ACC112 (cell line): ENCODE results near the gene WDR35.

ENCODE experiments used
- H2AFZ ChIP-seq: fragments of 200-600 bp; sonication (generic); one replicate; pipeline ENCODE4 v1.6.0; 2017; ENCODE audit warnings: antibody characterized with exemption, low read length; ENCODE audit not compliant: unreplicated experiment
- H3K27ac ChIP-seq: fragments of 200-600 bp; sonication (generic); 2 replicates; pipeline ENCODE4 v1.5.1; 2014; ENCODE audit warnings: low read depth, mild to moderate bottlenecking, antibody characterized with exemption, low read length, moderate library complexity
- H3K27me3 ChIP-seq: fragments of 200-600 bp; sonication (generic); 2 replicates; pipeline ENCODE4 v1.6.1; 2014; ENCODE audit warnings: mild to moderate bottlenecking, antibody characterized with exemption, low read length, moderate library complexity, mixed read lengths; ENCODE audit not compliant: insufficient read depth
- H3K36me3 ChIP-seq: fragments of 200-600 bp; sonication (generic); 2 replicates; pipeline ENCODE4 v1.6.1; 2016; ENCODE audit warnings: mild to moderate bottlenecking, antibody characterized with exemption, low read length, moderate library complexity, mixed read lengths; ENCODE audit not compliant: insufficient read depth
- H3K4me1 ChIP-seq: fragments of 200-600 bp; sonication (generic); one replicate; pipeline ENCODE4 v1.6.1; 2016; ENCODE audit warnings: low read length, mixed read lengths; ENCODE audit not compliant: insufficient read depth, unreplicated experiment, control insufficient read depth
- H3K4me3 ChIP-seq: fragments of 200-600 bp; sonication (generic); 2 replicates; pipeline ENCODE4 v1.5.1; 2014; ENCODE audit warnings: mild to moderate bottlenecking, low read depth, low read length
- H3K79me2 ChIP-seq: fragments of 200-600 bp; sonication (generic); one replicate; pipeline ENCODE4 v1.6.0; 2016; ENCODE audit warnings: low read length; ENCODE audit not compliant: control insufficient read depth, unreplicated experiment, insufficient read depth

Gene WDR35

DNA sequence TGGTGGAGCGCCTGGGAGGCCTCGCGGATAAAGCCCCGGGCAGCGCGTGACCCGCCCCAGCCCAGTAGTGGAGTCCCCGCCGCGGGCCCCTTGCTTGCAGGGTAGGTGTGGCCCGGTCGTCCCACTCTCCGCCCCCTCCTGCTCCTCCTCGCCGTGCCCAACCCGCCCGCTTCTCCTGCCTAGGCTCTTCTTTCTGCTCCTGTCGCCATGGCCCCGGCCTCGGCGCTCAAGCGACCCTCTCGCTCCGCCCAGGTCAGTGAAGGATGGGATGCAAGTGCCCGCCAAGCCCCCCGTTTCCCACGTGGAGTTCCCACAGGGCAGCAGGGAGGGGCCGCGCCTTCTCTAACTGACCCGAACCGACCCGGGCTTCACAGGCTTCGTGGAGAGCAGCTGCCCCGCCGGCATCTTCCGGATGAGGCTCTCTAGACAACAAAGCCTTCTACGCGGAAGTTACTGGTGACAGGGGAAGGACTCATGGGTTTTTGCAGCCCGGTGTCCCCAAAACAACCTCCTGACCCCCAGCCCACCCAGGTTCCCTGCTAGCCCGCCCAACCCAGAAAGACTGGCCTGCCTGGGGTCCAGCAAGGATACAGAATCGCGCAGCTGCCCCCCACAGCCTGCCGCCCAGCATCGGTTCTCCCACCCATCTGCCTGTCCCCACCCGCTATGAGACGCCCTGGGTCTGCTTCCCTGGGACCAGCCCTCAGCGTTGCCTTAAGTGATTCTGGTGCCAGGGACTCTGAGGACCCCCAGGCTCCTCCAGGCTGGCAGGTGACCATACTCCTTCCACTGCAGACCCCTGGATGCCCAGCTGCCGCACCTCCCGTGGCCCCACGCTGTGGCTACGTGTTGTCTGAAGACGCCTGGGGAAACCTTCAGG lies 121.0 kb downstream of the WDR35 start:
- Histone ChIP-seq H3K4me1 (no peaks in the 10 kb centered on the region), H3K4me3 (peak overlapping the region; percentile 81), H3K36me3 (no peaks in the 10 kb centered on the region; the same call in 1 of the 2 replicates), H2AFZ (peak overlapping the region; percentile 90), H3K27ac (no peak overlapping the region), H3K27me3 (no peaks in the 10 kb centered on the region), H3K79me2 (no peaks in the 10 kb centered on the region)

DNA sequence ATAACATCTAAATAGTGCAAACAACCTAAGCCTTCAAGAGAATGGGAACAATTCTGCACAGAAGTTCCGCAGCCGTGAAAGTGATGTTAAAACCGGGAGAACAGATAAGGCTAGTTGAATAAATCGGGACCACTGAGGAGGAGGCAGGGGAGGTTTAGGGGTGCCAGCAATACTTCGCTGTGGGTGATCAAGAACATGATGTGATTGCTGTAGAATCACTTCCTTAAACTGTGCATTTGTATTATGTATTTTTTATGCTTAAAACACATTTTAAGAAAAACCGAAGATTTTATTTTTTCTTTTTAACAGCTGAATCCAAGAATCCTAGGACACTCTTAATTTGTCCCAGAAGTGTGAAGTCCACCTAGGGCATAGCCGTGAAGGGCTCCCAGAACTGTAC lies 121.7 kb downstream of the WDR35 start:
- Histone ChIP-seq H3K4me3 (peak overlapping the region; percentile 81), H3K27ac (no peak overlapping the region), H2AFZ (peak overlapping the region; percentile 32), H3K4me1 (no peaks in the 10 kb centered on the region), H3K36me3 (no peaks in the 10 kb centered on the region; the same call in 1 of the 2 replicates), H3K27me3 (no peaks in the 10 kb centered on the region), H3K79me2 (no peaks in the 10 kb centered on the region)

DNA sequence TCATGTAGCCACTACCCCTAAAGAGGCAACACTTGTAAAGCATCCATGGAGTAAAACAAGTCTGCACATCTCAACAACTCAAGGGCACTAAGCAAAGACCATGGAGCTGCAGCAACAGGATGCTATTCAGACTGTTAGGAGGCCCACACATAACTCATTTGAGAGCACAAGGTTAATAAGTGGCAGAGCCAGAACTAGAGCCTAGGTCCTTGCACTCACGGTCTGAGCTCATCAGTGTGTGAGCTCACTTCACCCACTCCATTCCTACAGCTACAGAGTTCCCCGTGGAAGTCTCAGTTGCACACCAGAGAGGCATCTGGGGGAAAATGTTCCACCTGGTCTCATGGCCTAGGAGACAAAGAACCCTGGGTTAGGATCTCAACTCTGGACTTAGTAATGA lies 123.1 kb downstream of the WDR35 start:
- no peaks in the 10 kb centered on the region for H3K27me3 ChIP-seq
- no peak overlapping the region for H3K27ac ChIP-seq
- no peaks in the 10 kb centered on the region; the same call in 1 of the 2 replicates for H3K36me3 ChIP-seq

DNA sequence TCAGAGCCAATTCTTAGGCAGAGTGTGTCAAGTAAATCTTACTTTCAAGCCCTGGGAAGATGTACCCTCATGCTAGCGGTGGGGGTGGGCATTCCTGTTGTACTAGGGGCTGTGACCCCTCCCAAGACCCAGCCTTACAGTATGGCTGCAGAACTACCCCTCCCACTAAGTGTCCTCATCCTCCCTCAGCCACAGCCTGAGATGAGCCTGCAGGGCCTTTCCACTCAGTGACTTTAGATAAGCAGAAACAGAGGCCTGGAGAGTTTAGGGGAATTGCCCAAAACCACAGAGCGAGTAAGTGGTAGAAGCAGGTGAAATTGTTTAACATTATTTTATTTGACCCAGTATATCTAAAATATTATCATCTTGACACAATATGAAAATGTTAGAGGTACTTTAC lies 124.8 kb downstream of the WDR35 start:
- Histone ChIP-seq H3K4me1 (peaks cover 5% of the 10 kb centered on the region), H3K79me2 (no peaks in the 10 kb centered on the region), H3K27ac (no peak overlapping the region), H3K27me3 (no peaks in the 10 kb centered on the region), H3K36me3 (no peaks in the 10 kb centered on the region; the same call in 1 of the 2 replicates), H2AFZ (no peak overlapping the region), H3K4me3 (no peak overlapping the region)

More for the DNA sequence above, 123.1 kb downstream of the WDR35 start:
- H3K4me1 ChIP-seq = peaks cover 4% of the 10 kb centered on the region
- H3K4me3 ChIP-seq = no peak overlapping the region
- H3K79me2 ChIP-seq = no peaks in the 10 kb centered on the region
- H2AFZ ChIP-seq = no peak overlapping the region

DNA sequence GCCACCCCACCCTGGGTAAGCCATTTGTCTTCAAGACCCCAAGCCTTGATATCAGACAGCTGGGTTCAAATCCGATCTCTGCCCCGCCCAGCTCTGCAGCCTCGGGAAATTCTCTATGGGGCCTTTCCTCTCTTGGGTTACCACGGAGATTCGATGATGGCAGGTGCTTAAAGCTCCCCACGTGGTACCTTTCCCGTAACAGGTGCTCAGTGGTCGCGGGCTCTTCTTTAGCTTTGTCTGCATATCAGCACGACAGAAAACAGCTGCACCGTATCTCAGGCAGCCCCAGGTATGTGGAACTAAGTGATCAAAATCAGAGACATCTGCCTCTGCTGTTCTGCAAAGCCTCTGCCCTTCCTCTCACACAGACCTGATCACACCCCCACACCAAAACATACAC lies 125.5 kb downstream of the WDR35 start:
- Histone ChIP-seq H2AFZ (no peak overlapping the region), H3K27ac (no peak overlapping the region), H3K4me1 (peaks cover 5% of the 10 kb centered on the region), H3K27me3 (no peaks in the 10 kb centered on the region), H3K4me3 (no peak overlapping the region), H3K36me3 (no peaks in the 10 kb centered on the region), H3K79me2 (no peaks in the 10 kb centered on the region)

DNA sequence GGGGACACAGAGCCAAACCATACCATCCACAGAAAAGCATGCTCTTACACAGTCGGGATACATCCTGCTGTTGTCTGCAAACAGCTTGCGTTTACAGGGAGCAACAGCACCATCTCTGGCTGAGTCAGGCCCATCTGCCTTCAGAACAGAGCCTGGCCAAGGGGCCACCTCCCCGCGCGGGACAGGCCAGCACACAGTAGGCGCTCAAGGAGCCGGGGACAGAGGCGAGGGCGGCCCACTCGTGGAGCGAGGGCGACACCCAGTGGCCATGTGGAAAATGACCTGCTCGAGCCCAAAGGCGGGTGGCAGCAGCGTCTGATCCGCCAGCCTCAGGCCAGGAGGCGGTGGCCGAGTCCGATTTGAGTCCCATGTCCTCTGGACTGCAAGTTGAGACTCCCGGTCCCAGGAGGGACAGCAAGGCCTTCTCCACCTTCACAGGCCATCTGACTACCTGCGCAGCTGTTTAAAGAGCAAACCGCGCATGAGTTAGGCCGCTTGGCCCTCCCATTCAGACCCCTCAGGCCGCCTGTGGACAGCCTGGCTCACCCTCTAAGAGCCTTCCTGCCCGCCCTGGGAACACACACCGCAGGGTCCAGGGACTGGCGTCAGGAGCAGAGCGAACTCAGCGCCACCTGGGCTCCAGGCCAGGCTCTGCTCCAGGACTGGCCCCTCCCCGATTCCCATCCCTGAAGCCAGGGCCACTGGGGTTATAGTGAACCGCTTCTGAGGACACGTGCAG lies 126.4 kb downstream of the WDR35 start:
- Histone ChIP-seq H3K27me3 (no peaks in the 10 kb centered on the region), H3K27ac (no peak overlapping the region), H3K79me2 (no peaks in the 10 kb centered on the region), H2AFZ (peak overlapping the region; percentile 94), H3K4me1 (peaks cover 5% of the 10 kb centered on the region), H3K36me3 (no peaks in the 10 kb centered on the region), H3K4me3 (no peak overlapping the region)

DNA sequence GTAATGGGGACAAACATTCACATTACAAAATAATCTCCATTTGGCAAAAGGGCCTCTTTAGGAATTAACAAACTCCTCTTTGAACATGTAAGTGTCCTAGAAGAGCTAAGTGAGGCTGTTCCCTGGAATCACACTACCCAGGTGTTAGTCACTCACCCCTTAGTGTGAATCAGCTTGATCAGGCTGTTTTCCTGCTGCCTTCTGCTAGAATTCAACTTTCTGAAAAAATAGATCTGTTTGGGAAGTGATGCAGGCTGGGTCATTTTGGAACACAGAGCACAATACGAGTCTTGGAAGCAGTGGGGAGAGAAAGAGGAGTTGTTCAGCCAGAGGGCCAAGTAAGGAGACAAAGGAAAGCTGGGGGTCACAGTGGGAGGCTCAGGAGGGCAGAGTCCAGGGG lies 128.1 kb downstream of the WDR35 start:
- Histone ChIP-seq H3K27me3 (no peaks in the 10 kb centered on the region), H3K27ac (no peak overlapping the region), H3K4me1 (peaks cover 5% of the 10 kb centered on the region), H3K79me2 (no peaks in the 10 kb centered on the region), H3K36me3 (no peaks in the 10 kb centered on the region), H3K4me3 (no peak overlapping the region), H2AFZ (no peak overlapping the region)
